Measurements from ENCODE around the gene PROKR1.
"Not testable (repeated sequence)": the region's sequence is repeated elsewhere in the genome, so short reads cannot be mapped to it uniquely, and the experiment has no call there.

Gene PROKR1

GRCh38 chr2:68659081-68659480 lies 15.7 kb downstream of the PROKR1 start:
- DNase-seq, result no peak

DNA sequence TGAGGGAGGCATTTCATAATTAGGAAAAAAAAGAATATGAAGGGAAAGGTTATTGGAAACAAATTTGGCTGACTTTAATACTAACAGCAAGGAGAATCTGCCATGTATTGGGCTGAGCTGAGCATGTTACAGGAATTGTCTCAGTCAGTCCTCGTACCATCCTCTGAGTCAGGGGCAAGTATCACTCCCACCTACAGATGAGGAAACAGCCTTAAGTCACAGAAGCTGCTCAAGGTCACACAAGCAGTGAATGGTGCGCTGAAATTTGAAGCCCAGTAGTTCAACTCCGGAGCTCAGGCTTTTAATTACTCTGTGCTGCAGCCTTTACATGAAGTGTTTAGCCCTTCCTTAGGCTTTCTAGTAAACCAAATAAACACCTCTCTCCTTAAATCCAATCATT lies 17.3 kb downstream of the PROKR1 start:
- no peak for DNase-seq

DNA sequence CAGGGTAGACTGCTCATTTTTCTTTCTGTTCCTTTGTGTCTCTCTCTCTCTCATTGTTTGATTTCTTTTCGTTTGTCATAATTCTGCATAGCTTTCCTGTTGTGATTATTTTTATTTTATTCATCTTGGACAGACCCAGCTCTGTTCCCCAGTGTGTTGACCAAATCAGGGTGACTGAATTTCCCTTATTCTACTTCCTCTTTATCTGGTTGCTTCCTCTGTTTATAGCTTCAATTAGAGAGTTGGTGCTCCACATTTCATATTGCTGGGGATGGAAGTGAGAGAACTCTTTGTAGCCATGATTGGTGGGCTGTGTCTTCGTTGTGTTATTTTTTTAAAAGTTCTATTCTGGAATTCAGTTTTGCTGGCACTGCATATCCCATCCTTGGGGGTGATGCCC lies 19.1 kb downstream of the PROKR1 start:
- DNase-seq, result no peak

- DNase-seq, result peak; percentile 58
Observed at GRCh38 chr2:68663371-68664156, 20.2 kb downstream of the PROKR1 start.

DNA sequence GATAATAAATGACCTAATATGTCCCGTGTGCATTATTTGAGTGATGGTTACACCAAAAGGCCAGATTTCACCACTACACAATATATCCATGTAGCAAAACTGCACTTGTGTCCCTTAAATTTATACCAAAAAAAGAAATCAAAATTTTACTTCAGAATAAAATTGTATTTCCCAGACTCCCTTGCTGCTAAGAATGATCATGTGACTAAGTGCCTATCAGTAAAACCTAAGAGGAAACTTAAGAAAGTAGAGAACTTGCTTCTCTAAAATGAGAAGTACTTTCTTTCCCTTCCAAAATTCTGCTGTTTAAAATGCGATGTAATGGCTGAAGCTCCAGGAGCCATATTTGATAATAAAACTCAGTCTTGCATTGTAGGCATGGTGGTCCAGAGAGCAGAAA lies 24.0 kb downstream of the PROKR1 start:
- DNase-seq, result no peak

DNA sequence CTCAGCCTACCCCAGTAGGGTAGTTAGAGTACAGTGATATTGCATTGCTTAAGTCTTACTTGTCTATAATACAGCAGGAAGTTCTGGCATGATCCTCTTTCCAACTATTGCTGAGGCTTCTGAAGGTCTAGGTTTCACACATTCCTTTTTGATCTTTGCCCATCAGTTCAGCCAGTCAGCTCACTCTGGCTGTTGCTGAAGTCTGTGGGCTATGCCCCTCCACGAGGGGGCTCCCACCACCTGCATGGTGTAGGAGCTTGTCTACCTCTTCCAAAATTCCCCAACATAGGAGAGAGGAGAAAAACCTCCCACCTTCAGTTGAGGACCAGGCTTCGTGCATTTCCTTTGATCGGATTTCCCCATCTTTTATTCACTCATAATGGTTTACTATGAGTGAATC lies 26.3 kb downstream of the PROKR1 start:
- no peak for DNase-seq

DNA sequence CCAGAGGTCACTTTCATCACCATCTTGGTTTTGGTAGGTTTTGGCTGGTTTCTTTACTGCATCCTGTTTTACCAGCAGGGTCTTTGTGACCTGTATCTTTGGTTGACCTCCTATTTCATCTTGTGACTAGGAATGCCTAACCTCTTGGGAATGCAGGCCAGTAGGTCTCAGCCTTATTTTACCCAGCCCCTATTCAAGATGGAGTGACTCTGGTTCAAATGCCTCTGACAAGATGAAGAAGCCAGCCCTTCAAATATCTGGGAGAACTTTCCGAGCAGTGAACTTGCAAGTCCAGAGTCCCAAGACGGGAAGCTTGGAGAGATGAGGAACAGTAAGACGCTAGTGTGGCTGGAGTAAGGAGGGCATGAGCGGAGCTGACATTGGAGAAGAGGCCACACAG lies 28.6 kb downstream of the PROKR1 start:
- no peak for DNase-seq

GRCh38 chr2:68673631-68674030 lies 30.3 kb downstream of the PROKR1 start:
- no peak for DNase-seq

DNA sequence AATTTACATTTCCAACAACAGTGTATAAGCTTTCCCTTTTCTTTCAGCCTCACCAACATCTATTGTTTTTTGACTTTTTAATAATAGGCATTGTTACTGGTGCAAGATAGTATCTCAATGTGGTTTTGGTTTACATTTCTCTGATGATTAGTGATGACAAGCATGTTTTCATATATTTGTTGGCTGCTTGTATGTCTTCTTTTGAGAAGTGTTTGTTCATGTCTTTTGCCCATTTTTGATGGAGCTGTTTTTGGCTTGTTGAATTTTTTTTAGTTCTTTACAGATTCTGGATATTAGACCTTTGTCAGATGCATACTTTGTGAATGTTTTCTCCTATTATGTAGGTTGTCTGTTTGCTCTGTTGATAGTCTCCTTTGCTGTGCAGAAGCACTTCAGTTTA lies 32.1 kb downstream of the PROKR1 start:
- DNase-seq, result no peak

DNA sequence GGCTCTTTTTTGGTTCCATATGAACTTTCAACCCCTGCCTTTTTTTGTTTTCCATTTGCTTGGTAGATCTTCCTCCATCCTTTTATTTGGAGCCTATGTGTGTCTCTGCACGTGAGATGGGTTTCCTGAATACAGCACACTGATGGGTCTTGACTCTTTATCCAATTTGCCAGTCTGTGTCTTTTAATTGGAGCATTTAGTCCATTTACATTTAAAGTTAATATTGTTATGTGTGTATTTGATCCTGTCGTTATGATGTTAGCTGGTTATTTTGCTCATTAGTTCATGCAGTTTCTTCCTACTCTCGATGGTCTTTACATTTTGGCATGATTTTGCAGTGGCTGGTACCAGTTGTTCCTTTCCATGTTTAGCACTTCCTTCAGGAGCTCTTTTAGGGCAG lies 34.5 kb downstream of the PROKR1 start:
- DNase-seq, result not testable (repeated sequence)

- DNase-seq, result not testable (repeated sequence)
Observed at GRCh38 chr2:68679166-68679916, 36.0 kb downstream of the PROKR1 start.

DNA sequence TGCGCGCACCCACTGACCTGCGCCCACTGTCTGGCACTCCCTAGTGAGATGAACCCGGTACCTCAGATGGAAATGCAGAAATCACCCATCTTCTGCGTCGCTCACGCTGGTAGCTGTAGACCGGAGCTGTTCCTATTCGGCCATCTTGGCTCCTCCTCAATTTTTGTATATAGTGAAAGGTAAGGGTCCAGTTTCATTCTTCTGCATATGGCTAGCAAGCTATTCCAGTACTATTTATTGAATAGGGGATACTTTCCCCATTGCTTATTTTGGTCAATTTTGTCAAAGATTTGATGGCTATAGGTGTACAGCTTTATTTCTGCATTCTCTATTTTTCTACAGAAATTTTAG lies 36.5 kb downstream of the PROKR1 start:
- DNase-seq, result not testable (repeated sequence)

DNA sequence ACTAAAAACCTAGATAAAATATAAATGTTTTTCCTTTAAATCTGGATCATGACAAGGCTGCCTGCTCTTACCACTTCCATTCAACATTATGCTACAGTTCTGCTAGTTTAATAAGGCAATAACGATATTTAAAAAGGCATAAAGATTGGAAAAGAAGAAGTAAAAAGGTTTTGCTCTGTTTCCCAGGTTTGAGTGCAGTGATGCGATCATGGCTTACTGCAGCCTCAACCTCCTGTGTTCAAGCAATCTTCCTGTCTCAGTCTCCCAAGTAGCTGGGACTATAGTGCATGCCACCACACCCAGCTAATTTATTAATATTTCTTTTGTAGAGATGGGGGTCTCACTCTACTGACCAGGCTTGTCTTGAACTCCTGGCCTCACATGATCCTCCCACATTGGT lies 40.8 kb downstream of the PROKR1 start:
- DNase-seq, result no peak

DNA sequence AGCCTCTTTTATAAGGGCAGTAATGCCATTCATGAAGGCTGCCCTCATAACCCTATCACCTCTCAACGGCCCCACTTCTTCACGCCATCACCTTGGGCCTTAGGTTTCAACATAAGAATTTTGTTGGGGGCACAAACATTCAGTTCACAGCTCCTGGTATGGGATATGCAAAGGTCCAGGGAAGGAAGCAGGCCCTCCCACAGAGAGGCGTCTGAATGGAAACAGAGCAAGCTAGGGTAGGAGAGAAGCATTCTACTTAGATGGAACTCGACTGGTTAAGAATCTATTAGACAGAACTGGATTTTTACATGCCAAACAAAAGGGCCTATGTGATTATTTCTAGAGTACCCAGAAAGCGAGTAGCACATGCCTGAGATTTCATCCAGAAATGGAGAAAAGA lies 42.8 kb downstream of the PROKR1 start:
- DNase-seq, result no peak

GRCh38 chr2:68687018-68687417 lies 43.6 kb downstream of the PROKR1 start:
- DNase-seq, result no peak

- peak; percentile 35 for DNase-seq
Observed at GRCh38 chr2:68689553-68690537, 46.5 kb downstream of the PROKR1 start.

- no peak for DNase-seq
Observed at GRCh38 chr2:68690851-68691250, 47.5 kb downstream of the PROKR1 start.

DNA sequence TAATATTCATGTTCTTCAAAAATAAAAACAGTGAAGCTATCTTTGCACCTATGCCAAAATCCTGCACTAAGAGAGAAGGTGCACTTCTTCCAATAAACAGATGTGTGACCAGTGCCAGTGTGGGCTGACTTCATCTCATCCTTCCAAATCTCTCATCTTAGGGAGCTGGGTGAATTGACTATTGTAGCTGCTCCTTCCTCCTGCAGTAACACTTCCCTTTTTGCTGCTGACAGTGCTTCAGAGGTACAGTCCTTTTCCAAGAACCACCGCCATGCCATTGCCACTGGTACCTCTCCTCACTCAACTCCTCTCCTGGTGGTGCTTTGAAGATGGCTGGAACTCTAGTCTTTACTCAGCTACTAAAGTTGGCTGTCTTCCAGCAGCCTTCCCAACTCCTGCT lies 49.1 kb downstream of the PROKR1 start:
- DNase-seq, result no peak

- DNase-seq, result no peak
Observed at GRCh38 chr2:68693951-68694350, 50.6 kb downstream of the PROKR1 start.

DNA sequence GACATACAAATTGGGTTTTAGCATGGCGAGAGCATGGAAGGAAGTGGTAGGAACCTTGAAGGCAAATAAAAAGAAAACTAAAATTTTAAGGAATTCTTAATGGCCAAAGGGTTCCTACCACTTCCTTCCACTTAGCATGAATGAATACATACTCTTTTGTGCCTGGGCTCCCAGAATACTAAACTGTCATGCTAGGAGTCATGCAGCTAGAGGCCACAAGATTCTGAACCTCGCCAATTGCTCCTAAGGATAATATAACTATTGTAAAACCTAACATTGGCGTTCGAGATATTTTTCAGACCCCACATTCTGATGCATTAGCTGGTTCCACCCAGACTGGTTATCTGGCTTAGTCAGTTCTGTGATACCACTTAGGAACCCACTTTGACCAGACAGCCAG lies 52.6 kb downstream of the PROKR1 start:
- DNase-seq, result no peak

- no peak for DNase-seq
Observed at GRCh38 chr2:68696554-68696953, 53.2 kb downstream of the PROKR1 start.

DNA sequence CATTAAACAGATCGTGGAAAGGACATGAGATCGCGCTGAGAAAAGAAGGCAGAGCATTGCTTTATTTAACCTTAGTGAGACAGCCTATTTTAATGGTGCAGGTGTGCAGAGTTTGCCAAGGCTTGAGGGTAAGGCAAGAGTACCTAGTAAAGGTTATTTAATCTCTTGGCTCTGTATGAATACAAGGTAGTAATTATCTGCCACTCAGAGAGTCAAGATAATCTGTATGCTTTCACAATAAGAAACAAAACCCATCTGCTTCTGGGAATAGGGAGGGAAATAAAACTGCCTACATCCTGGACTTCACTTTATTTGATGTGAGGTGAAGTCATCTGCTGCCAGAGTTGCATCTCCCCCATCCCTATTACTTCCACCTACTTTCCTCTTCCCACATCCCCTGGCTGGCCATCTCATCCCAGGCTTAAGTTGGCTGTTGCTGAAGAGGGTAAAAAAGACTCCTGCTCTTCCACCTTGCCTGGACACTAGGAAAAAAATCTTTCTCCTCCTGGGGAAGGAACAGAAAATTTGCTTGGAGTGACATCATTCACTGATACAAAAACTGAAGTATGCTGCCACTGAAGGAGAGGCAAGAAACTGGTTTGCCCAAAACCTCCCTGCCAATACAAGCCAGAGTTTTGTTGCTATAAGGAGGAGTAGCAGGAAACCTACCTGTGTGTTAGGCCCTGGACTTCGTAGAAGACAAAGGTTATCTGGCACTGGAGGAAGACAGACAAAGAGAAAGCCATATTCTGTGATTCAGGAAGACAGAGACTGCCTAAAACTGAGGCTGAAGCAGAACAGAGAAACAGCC lies 55.4 kb downstream of the PROKR1 start:
- no peak for DNase-seq
